GM20431 (cell line): ENCODE measurements around the gene RIPOR1.
"Not testable (repeated sequence)": the region's sequence is repeated elsewhere in the genome, so short reads cannot be mapped to it uniquely, and the experiment has no call there.

Experiments used
- in situ Hi-C: fragments of 300-500 bp; cut with MseI, MboI; formaldehyde crosslinking; loops from one replicate; pipeline ENCODE4 v1.15.0; 2020; ENCODE audit warnings: low sequenced_read_pairs; ENCODE audit not compliant: unreplicated experiment

RIPOR1 gene

DNA sequence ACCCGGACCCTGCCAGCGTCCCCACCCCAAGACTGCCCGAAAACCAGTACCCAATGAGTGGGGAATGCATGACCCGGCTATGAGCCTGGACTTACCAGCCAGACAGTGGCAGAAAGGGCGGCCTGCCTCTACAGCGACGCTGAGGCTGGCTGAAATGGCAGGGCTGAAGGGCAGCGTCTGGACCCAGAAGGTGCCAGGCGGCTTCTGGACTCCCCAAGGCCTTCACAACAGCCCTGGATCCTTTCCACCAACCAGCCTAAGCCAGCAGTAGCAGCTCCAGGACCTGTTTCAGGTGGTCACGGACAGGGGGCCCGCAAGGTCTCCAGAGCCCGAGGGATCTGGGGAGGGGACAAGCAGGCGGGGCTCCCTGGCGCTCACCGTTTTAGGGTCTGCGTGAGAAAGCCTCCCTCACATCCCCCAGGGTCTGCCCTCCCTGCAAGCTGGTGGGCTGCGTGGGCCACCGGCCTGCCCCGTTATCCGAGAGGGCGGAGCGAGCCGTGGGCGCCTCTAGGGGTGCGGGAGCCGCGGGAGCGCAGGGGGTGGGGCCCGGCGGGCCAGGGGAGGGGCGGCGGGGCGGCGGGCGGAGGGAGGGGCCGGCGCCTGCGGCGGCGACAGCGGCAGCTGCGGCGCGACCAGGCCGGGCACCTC, at the start of gene RIPOR1:
Gene RIPOR1, plus strand, starts transcription at position 608 of the 648 bp plus-strand sequence. CDS start 9,618 bp downstream, outside the sequence.
- in situ Hi-C loops: no loop called here

GRCh38 chr16:67480833-67481560, 47.6 kb upstream of the RIPOR1 start, which contains the start of gene ATP6V0D1:
TSS of gene ATP6V0D1 (minus strand) at chr16:67481157. CDS start at chr16:67481086, 71 bp downstream.
- in situ Hi-C loops: no loop called here

- in situ Hi-C loops: no loop called here
These were observed 46.9 kb upstream of the RIPOR1 start for GRCh38 chr16:67481561-67482232.

GRCh38 chr16:67482233-67482924, 46.2 kb upstream of the RIPOR1 start:
- in situ Hi-C loops: no loop called here

- in situ Hi-C loops: no loop called here
These were observed 45.5 kb upstream of the RIPOR1 start, which contains the start of gene AGRP for GRCh38 chr16:67483150-67483549. TSS of gene AGRP (minus strand) at chr16:67483547. CDS start at chr16:67483398, 149 bp downstream.

GRCh38 chr16:67483731-67484525, 44.7 kb upstream of the RIPOR1 start:
- in situ Hi-C loops: no loop called here

- in situ Hi-C loops: no loop called here
These were observed 41.8 kb upstream of the RIPOR1 start for GRCh38 chr16:67486805-67487204.

GRCh38 chr16:67487561-67487960, 41.1 kb upstream of the RIPOR1 start:
- in situ Hi-C loops: not testable (repeated sequence)

DNA sequence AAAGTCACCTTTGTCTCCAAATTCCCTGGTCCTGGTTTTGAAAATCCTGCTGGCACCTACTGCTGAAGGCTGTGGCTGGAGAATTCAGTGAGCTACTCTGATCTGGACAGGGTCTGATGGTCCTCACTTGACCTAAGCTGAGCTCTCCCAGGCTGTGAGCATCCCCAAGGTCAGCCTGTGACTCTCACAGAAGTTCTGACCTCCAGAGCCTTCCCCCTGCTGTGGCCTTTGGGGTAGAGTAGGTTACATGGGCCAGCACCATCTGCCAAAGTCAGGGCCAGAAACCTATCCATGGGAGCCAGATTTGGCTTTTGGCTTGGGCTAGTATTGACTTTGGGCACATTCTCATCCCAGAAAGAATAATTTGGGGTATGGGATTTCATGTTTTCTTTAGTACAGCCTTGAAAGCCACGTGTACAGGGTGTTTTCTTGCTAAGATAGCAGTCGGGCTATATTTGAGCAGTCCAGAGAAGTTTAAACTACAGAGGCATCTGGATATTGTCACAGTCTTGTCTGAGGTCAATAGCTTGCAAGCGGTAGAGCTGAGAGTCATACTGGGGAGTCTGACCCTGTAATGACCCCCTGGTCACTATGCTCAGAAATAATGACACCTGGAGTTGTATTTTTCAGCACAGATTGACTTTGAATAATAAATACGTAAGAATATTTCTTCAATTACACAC, 39.1 kb upstream of the RIPOR1 start:
- in situ Hi-C loops: no loop called here

DNA sequence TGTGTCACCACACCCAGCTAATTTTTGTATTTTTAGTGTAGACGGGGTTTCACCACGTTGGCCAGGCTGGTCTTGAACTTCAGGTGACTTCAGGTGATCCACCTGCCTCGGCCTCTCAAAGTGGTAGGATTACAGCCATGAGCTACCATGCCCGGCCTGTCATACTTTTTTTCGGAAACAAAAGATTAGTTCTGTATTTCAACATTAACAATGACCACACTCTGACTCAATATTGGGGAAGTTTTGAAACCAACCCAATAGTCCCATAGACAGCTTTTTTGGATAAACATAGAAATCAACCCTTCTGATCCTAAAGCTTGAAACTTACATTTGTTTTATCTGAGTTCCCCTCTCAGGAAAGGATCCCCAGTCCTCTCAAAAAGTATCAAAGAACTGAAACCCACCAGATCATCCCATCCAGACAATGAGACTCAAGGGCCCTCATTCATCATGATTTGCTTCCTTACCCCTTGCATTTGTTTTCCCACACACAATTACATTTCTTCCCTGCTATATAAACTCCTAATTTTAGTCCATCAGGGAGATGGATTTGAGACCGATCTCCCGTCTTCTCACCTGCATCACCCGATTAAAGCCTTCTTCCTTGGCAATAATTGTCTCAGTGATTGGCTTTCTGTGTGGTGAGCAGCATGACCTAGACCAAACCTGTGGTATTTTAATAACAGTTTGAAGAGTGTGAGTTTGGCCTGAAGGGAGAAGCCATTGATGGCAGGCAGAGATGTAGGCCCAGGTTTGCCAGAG, 38.1 kb upstream of the RIPOR1 start:
- in situ Hi-C loops: no loop called here

- in situ Hi-C loops: no loop called here
These were observed 29.5 kb upstream of the RIPOR1 start for GRCh38 chr16:67499106-67499505.

- in situ Hi-C loops: no loop called here
These were observed 24.3 kb upstream of the RIPOR1 start for GRCh38 chr16:67504031-67505021.

GRCh38 chr16:67506468-67506867, 22.2 kb upstream of the RIPOR1 start:
- in situ Hi-C loops: no loop called here

DNA sequence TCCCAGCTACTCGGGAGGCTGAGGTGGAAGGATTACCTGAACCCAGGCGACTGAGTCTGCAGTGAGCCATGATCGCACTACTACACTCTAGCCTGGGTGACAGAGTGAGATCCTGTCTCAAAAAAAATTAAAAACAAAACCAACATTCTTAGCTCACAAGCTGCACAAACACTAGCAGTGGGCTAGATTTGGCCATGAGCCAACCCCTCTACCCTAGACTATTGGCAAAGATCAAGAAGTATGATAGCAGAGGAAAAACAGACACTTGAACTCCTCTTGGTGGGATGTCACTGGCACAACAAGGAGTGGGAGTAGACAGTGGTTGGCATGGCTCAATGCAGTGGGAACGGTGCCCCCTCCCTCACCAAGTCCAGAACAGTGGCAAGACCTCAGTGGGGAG, 19.6 kb upstream of the RIPOR1 start:
- in situ Hi-C loops: no loop called here

DNA sequence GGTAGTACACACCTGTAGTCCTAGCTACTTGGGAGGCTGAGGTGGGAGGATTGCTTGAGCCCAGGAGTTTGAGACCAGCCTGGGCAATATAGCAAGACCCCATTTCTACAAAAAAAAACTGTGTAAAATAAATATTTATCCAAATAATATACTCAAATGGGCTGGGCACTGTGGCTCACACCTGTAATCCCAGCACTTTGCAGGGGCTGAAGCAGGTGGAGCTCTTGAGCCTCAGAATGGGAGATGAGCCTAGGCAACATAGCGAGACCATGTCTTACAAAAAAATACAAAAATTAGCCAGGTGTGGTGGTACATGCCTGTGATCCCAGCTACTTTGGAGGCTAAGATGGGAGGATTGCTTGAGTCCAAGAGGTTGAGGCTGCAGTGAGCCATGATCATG, 14.7 kb upstream of the RIPOR1 start:
- in situ Hi-C loops: not testable (repeated sequence)

DNA sequence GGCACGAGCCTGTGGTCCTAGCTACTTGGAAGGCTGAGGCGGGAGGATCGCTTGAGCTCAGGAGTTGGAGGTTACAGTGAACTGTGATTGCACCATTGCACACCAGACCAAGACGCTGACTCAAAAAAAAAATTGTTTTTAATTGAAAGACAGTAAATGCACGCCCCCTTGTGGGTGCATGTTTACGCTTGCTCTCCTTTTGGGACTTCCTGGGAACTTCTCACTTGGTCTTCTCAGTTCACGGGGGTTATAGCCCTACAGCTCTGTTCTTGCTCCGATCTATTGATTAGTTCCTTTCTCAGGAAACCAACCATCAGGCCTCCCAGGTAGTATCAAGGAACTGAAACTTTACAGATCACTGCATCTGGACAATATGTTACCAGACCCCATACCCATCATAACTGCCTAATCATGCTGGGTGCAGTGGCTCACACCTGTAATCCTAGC, 14.2 kb upstream of the RIPOR1 start:
- in situ Hi-C loops: no loop called here
